Brain microvascular endothelial cell (primary cell): Measurements from ENCODE around the gene IRAK4.

Source experiments
- DNase-seq: peaks from one replicate; pipeline ENCODE4 v3.0.0-alpha.2; 2020
- H3K27ac ChIP-seq: fragments of 250-450 bp; sonication (Bioruptor Pico); 2 replicates; pipeline ENCODE4 v1.5.1; 2020; ENCODE audit warnings: mild to moderate bottlenecking, moderate library complexity
- H3K27me3 ChIP-seq: fragments of 250-450 bp; sonication (Bioruptor Pico); replicated peaks from 2 replicates; pipeline ENCODE4 v1.5.1; 2020; ENCODE audit warnings: mild to moderate bottlenecking
- H3K36me3 ChIP-seq: fragments of 250-450 bp; sonication (Bioruptor Pico); replicated peaks from 2 replicates; pipeline ENCODE4 v1.5.1; 2020; ENCODE audit warnings: mild to moderate bottlenecking
- H3K4me3 ChIP-seq: 2 replicates; pipeline ENCODE4 v1.5.1; 2011; ENCODE audit warnings: low read depth, mild to moderate bottlenecking, control low read depth, low read length, moderate library complexity
- in situ Hi-C: cut with HindIII; loops from 2 replicates; pipeline ENCODE4 v1.10.0; 2017; ENCODE audit warnings: low sequenced_read_pairs, low pct_ligation_motif_present
- TF ChIP-seq, protein P1 (sequence below): IDR thresholded peaks from 2 replicates; pipeline ENCODE4 v1.5.1; 2011; ENCODE audit warnings: low read depth, mild to moderate bottlenecking, moderate library complexity, low read length, control low read depth, inconsistent platforms; ENCODE audit errors: missing control alignments

IRAK4 gene

GRCh38 chr12:43766291-43766690 lies 7.5 kb downstream of the IRAK4 start:
- Histone ChIP-seq H3K27me3 (no peaks in the 10 kb centered on the region), H3K4me3 (no peak overlapping the region), H3K36me3 (peaks cover 4% of the 10 kb centered on the region), H3K27ac (no peak overlapping the region)
- TF ChIP-seq, protein P1, sequence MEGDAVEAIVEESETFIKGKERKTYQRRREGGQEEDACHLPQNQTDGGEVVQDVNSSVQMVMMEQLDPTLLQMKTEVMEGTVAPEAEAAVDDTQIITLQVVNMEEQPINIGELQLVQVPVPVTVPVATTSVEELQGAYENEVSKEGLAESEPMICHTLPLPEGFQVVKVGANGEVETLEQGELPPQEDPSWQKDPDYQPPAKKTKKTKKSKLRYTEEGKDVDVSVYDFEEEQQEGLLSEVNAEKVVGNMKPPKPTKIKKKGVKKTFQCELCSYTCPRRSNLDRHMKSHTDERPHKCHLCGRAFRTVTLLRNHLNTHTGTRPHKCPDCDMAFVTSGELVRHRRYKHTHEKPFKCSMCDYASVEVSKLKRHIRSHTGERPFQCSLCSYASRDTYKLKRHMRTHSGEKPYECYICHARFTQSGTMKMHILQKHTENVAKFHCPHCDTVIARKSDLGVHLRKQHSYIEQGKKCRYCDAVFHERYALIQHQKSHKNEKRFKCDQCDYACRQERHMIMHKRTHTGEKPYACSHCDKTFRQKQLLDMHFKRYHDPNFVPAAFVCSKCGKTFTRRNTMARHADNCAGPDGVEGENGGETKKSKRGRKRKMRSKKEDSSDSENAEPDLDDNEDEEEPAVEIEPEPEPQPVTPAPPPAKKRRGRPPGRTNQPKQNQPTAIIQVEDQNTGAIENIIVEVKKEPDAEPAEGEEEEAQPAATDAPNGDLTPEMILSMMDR: no peak
- in situ Hi-C loops: no loop called here
- peak; percentile 44 for DNase-seq

DNA sequence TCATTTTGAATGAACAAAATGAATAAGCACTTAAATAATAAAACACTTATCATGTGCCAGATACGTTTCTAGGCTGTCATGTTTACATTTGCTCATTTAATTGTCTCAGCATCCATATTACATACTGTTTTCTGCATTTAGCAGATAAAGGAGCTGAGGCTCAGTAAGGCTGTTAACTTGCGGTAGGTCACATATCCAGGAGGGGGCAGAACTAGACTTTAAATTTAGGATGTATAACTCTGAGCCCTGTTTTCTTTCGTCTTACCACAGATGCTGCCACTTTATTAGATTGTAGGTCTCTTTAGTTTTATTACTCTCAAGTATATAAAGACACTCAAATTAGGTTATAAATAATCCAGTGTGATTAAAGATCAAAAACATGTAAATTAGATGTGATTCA lies 17.7 kb downstream of the IRAK4 start:
- Histone ChIP-seq H3K36me3 (peaks cover 25% of the 10 kb centered on the region), H3K4me3 (no peak overlapping the region), H3K27me3 (no peaks in the 10 kb centered on the region), H3K27ac (no peak overlapping the region)
- DNase-seq: no peak
- in situ Hi-C loops: no loop called here
- TF ChIP-seq, protein P1: peak; percentile 57

DNA sequence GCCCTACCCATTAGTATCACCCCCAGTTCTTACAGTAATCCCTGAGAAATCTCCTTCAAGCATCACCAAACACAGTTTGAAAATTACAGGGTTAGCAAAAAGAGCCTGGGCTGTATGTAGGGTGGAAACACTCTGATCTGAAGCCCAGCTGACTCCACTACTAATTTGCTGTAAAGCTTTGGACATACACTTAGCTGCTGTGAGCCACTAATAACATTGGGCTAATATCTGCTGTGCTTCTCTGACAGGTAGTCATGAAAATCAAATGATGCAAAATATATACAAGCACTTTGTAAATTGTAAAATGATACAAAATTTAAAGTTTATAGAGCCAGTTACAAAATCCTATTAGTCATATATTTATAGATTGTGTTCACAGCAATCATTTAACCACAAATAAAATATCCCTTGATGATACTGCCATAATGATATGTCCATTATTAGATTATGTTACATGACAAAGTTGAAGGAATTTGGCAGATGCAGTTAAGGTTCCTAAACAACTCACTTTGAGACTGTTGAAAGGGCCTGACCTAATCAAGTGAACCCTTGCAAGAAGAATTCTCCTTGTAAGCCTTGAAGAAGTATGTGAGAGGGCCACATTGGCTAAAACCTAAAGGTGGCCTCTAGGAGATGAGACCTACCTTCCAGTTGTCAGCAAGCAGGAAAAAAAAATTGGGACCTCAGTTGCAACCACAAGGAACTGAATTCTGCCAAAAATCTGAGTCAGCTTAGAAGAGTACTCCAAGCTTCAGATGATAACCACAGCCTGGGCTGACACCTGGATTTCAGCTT lies 28.3 kb downstream of the IRAK4 start:
- Histone ChIP-seq H3K36me3 (peaks cover 22% of the 10 kb centered on the region), H3K27me3 (no peaks in the 10 kb centered on the region), H3K4me3 (no peak overlapping the region), H3K27ac (no peak overlapping the region)
- TF ChIP-seq, protein P1: no peak
- in situ Hi-C loops: no loop called here
- DNase-seq: no peak

DNA sequence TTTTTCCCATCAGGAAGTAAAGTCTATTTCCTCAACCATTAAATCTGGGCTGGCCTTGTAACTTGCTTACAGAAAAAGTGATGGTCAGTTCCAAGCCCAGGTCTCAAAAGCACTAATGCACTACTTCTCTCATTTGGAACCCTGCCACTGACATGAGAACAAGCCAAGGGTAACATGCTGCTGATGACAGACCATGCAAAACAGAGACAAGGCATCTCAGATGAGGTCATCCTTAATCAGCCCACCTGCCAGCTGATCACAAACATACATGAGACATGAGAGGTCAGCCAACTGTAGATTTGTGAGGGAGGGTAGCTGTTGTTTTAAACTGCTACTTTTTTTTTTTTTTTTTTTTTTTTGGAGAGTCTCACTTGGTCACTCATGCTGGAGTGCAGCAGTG lies 31.2 kb downstream of the IRAK4 start:
- H3K27ac ChIP-seq: no peak overlapping the region
- H3K27me3 ChIP-seq: no peaks in the 10 kb centered on the region
- in situ Hi-C loops: no loop called here
- no peak overlapping the region for H3K4me3 ChIP-seq
- TF ChIP-seq, protein P1: no peak
- H3K36me3 ChIP-seq: peaks cover 9% of the 10 kb centered on the region
- no peak for DNase-seq

- in situ Hi-C loops: no loop called here
- Histone ChIP-seq H3K4me3 (no peak overlapping the region), H3K36me3 (peaks cover 35% of the 10 kb centered on the region), H3K27ac (no peak overlapping the region), H3K27me3 (no peaks in the 10 kb centered on the region)
- DNase-seq: no peak
- TF ChIP-seq, protein P1: no peak
Observed at GRCh38 chr12:43795716-43796280, 37.0 kb downstream of the IRAK4 start.
